Amniotic stem cell (primary cell): ENCODE results near the gene CTNNA3.
"Not testable (repeated sequence)": the region's sequence is repeated elsewhere in the genome, so short reads cannot be mapped to it uniquely, and the experiment has no call there.

Experiments
- DNase-seq: peaks from one replicate; lab custom pipeline; 2025; lab: John Stamatoyannopoulos, UW

CTNNA3 gene

GRCh38 chr10:67506083-67506756 lies 189.8 kb downstream of the CTNNA3 start:
- DNase-seq, result no peak

GRCh38 chr10:67492317-67493019 lies 203.5 kb downstream of the CTNNA3 start:
- DNase-seq, result no peak

DNA sequence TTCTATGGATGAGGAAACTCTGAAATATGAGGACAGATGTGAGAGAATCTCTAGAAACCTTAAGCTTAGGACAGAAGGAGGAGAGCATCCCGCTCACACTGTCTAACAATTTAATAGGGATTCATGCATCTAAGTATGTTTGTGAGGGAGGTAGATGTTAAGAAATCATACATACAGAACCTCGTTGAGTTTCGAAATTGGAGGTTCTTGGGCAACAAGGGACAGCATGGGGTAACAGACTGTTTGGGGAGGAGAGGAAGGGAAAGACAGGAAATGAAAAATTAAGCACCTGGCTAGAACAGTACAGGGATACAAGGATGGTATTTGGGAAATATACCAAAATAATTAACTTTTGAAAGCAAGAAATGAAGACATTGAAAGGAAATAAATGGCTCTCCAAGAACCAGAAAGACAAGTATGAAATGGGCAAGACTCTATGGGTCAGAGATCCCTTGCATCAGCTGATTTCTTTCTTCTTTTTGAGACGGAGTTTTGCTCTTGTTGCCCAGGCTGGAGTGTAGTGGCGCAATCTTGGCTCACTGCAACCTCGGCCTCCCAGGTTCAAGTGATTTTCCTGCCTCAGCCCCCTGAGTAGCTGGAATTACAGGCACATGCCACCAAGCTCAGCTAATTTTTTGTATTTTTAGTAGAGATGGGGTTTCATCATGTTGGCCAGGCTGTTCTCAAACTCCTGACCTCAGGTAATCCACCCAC lies 207.9 kb downstream of the CTNNA3 start:
- no peak for DNase-seq

DNA sequence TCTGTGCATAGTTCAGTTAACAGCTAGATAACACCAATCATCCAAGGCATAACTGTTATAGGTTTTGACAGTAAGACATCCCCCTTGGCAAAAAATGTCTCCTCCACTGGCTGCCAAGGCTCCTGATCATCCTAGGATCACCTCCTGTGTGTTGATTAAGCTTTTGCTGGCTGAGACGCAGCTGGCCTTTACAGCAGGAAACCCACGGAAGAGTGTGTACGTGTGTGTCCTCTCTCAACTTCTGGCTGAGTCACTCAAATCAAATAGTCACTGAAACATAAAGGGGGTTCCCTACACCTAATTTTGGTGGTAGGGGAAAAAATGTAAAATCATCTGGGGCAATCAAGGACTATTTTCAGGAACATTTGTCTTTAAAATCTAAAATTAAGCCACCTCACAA lies 208.8 kb downstream of the CTNNA3 start:
- DNase-seq, result no peak

GRCh38 chr10:67477868-67478267 lies 218.1 kb downstream of the CTNNA3 start:
- no peak for DNase-seq

- no peak for DNase-seq
Observed at GRCh38 chr10:67476201-67476600, 219.8 kb downstream of the CTNNA3 start.

GRCh38 chr10:67473850-67474633 lies 222.0 kb downstream of the CTNNA3 start:
- DNase-seq, result no peak

- DNase-seq, result no peak
Observed at GRCh38 chr10:67471022-67471421, 225.0 kb downstream of the CTNNA3 start.

- no peak for DNase-seq
Observed at GRCh38 chr10:67464278-67464677, 231.7 kb downstream of the CTNNA3 start.

- no peak for DNase-seq
Observed at GRCh38 chr10:67452892-67453291, 243.1 kb downstream of the CTNNA3 start.

- no peak for DNase-seq
Observed at GRCh38 chr10:67438605-67439304, 257.2 kb downstream of the CTNNA3 start.

DNA sequence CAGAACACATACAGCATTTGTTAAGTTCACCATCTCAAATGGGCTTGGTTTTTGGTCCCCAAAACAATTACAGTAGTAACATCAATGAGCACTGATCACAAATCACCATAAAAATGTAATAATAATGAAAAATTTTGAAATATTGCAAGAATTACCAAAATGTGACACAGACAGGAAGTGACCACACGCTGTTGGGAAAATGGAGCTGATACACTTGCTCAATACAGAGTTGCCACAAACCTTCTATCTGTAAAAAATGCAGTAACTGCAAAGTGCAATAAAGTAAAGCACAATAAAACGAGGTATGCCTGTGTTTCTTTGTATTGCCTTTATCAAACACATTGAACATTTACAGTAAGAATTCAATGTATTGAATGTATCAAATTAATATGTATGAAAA lies 262.7 kb downstream of the CTNNA3 start:
- DNase-seq, result no peak

DNA sequence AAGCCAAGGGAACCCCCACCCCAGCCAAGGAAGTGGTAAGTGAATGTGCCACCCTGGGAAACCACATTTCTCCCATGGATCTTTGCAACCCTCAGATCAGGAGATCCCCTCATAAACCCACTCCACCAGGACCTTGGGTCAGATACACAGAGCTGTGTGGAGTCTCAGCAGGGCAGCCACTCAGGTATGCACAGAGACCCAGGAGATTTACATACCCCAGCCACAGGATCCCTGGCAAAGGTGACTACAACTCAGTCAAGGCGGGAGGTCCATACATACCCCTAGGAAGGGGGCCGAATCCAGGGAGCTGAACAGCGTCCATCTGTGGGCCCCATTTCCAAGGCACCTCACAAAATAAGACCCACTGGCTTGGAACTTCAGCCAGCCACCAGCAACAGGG lies 293.4 kb downstream of the CTNNA3 start:
- no peak for DNase-seq

DNA sequence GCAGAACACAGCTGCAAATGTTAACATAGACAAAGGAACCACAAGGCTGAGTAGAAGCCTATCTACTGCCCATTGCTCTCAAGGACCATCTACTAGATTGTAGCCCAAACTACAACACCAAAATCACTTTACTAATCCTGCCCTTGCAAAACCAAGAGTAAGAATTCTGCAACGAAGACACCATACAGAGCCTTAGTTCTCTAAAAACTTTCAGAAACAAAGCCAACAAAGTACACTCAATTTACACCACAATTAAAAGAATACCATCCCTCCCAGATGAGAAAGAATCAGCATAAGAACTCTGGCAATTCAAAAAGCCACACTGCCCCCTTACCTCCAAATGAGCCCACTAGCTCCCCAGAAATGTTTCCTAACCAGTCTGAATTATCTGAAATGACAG lies 294.3 kb downstream of the CTNNA3 start:
- DNase-seq, result no peak

DNA sequence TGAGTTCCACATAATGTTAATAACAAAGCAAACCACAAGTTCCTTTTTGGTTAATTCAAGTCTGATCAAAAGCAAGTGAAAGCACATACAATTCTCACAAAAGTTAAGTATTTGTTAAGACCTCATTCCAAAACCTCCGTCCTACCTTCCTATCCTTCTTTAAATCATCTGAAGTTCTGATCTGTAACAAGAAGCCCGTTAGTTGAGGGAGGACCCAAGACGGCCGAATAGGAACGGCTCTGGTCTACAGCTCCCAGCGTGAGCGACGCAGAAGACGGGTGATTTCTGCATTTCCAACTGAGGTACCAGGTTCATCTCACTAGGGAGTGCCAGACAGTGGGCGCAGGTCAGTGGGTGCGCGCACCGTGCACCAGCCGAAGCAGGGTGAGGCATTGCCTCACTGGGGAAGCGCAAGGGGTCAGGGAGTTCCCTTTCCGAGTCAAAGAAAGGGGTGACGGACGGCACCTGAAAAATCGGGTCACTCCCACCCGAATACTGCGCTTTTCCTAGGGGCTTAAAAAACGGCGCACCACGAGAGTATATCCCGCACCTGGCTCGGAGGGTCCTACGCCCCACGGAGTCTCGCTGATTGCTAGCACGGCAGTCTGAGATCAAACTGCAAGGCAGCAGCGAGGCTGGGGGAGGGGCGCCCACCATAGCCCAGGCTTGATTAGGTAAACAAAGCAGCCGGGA lies 309.0 kb downstream of the CTNNA3 start:
- not testable (repeated sequence) for DNase-seq

- no peak for DNase-seq
Observed at GRCh38 chr10:67386260-67386659, 309.7 kb downstream of the CTNNA3 start.

GRCh38 chr10:67385566-67385965 lies 310.4 kb downstream of the CTNNA3 start:
- no peak for DNase-seq

- no peak for DNase-seq
Observed at GRCh38 chr10:67385089-67385488, 310.9 kb downstream of the CTNNA3 start.

- DNase-seq, result no peak
Observed at GRCh38 chr10:67331121-67331910, 364.7 kb downstream of the CTNNA3 start.
